Panc1 (cell line): Measurements from ENCODE around the gene LDLRAD4. TPM values are rescaled to one million over a fixed set of nuclear protein-coding genes. Genes with fewer than 3 reads are reported as not detected.

ENCODE experiments used
- ATAC-seq: fragments of 200-7000 bp; cut with Tn5 transposase; 2 replicates; pipeline ENCODE4 v1.9.1; 2020; ENCODE audit warnings: mild to moderate bottlenecking, moderate library complexity
- BruUV-seq: library from RNA; stranded (reverse); fragments of 400-500 nt; replicated peaks from 2 replicates; lab custom pipeline; 2021; lab: Mats Ljungman, UMichigan
- CTCF ChIA-PET: fragments of 300-600 bp; sonication (Branson Sonifier 250); formaldehyde crosslinking; loops from one replicate; lab custom pipeline; 2022; ENCODE audit warnings: antibody characterized with exemption; lab: Charles Lee
- POLR2A ChIA-PET: fragments of 300-600 bp; sonication (Branson Sonifier 250); formaldehyde crosslinking; loops from one replicate; lab custom pipeline; 2022; ENCODE audit warnings: antibody characterized with exemption; lab: Charles Lee
- DNase-seq: peaks from one replicate; pipeline ENCODE4 v3.0.0-alpha.2; 2010; ENCODE audit warnings: low read depth, low spot score
- H3K27ac ChIP-seq: 2 replicates; pipeline ENCODE4 v1.5.1; 2011; ENCODE audit warnings: mild to moderate bottlenecking, low read length, inconsistent platforms
- H3K27me3 ChIP-seq: fragments of 200-500 bp; sonication (Bioruptor generic); 2 replicates; pipeline ENCODE4 v1.6.0; 2014; ENCODE audit warnings: low read length, inconsistent platforms; ENCODE audit not compliant: control insufficient read depth, insufficient read depth
- H3K36me3 ChIP-seq: fragments of 200-500 bp; sonication (Bioruptor generic); 2 replicates; pipeline ENCODE4 v1.5.1; 2014; ENCODE audit warnings: inconsistent platforms, mild to moderate bottlenecking, low read length, moderate library complexity; ENCODE audit not compliant: control insufficient read depth, insufficient read depth
- H3K4me1 ChIP-seq: 2 replicates; pipeline ENCODE4 v1.5.1; 2011; ENCODE audit warnings: inconsistent platforms, mild to moderate bottlenecking, low read length, moderate library complexity; ENCODE audit not compliant: control insufficient read depth, insufficient read depth
- H3K4me3 ChIP-seq, 2 experiments: 2 replicates each; pipeline ENCODE4 v1.5.1; 2011 to 2012; ENCODE audit warnings: low read depth in 2 of 2, low read length in 2 of 2, mild to moderate bottlenecking in 2 of 2, inconsistent platforms in 1 of 2, moderate library complexity in 1 of 2
- H3K9me3 ChIP-seq: fragments of 200-500 bp; sonication (Bioruptor generic); 2 replicates; pipeline ENCODE4 v1.5.1; 2014; ENCODE audit warnings: low read depth, mild to moderate bottlenecking, inconsistent platforms, low read length, moderate library complexity; ENCODE audit not compliant: control insufficient read depth, insufficient read depth
- POLR2AphosphoS5 ChIP-seq: IDR thresholded peaks from 2 replicates; pipeline ENCODE4 v1.6.1; 2012; ENCODE audit warnings: mild to moderate bottlenecking, low read depth, low read length, moderate library complexity
- SIN3A ChIP-seq: IDR thresholded peaks from 2 replicates; pipeline ENCODE4 v1.6.1; 2012; ENCODE audit warnings: low read depth, mild to moderate bottlenecking, low read length, moderate library complexity, borderline replicate concordance; ENCODE audit not compliant: insufficient read depth
- TCF7L2 ChIP-seq: IDR thresholded peaks from 2 replicates; pipeline ENCODE4 v1.6.1; 2011; ENCODE audit warnings: mild to moderate bottlenecking, low read depth, low read length, inconsistent platforms
- in situ Hi-C: cut with HindIII; loops from 2 replicates; pipeline ENCODE4 v1.10.0; 2016; ENCODE audit warnings: low sequenced_read_pairs, low pct_unique_long_range_greater_than_20kb
- intact Hi-C: fragments of 100-400 bp; cut with micrococcal nuclease; formaldehyde crosslinking; loops from one replicate; pipeline ENCODE4 v1.10.0; 2022; ENCODE audit not compliant: unreplicated experiment
- total RNA-seq: library from RNA; stranded (reverse); gene quantifications from one replicate; pipeline ENCODE4 v1.2.1, GENCODE V29; 2021; ENCODE audit not compliant: unreplicated experiment
- TF ChIP-seq, protein P1 (sequence below), 2 experiments: IDR thresholded peaks; 2 replicates each; pipeline ENCODE4 v1.6.1; 2011 to 2012; ENCODE audit warnings: low read depth in 2 of 2, control low read depth in 1 of 2, low read length in 1 of 2, mild to moderate bottlenecking in 1 of 2, moderate library complexity in 1 of 2; ENCODE audit not compliant: insufficient read depth in 1 of 2
- TF ChIP-seq, protein P2 (sequence below): fragments of 450-650 bp; IDR thresholded peaks from 2 replicates; pipeline ENCODE4 v1.5.1; 2017; ENCODE audit warnings: mild to moderate bottlenecking

Gene LDLRAD4
- total RNA-seq, 1 experiment from 2014 or later, result 0.28 TPM

DNA sequence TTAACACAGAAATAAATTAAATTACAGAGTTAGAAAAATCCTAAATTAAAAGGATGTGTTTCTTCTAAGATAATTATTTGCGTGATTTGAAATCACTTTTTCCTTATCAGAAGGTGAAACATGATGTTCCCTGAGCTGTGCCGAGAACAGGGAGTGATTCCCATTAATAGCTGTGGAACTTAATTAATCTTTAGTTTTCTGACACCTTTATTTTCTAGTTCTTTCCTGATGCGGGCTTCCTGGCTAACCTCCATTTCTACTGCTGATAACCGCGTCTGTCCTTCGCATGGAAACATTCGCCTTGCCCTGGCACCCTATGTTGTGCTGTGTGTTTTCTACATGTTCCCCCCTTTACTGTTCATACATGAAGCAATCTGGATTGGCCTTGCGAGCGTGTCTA is 334.9 kb downstream of the LDLRAD4 start:
- CTCF ChIA-PET, result no interaction called here
- DNase-seq, result no peak
- no peaks in the 10 kb centered on the region for H3K4me1 ChIP-seq
- H3K27ac ChIP-seq, result no peak overlapping the region
- in situ Hi-C loops, result no loop called here
- BruUV-seq, result no TSS peak
- ATAC-seq, result no peak
- peaks cover 22% of the 10 kb centered on the region for H3K27me3 ChIP-seq
- no peaks in the 10 kb centered on the region for H3K36me3 ChIP-seq
- TF ChIP-seq SIN3A (no peak), POLR2AphosphoS5 (no peak), TCF7L2 (no peak)
- TF ChIP-seq, protein P1, sequence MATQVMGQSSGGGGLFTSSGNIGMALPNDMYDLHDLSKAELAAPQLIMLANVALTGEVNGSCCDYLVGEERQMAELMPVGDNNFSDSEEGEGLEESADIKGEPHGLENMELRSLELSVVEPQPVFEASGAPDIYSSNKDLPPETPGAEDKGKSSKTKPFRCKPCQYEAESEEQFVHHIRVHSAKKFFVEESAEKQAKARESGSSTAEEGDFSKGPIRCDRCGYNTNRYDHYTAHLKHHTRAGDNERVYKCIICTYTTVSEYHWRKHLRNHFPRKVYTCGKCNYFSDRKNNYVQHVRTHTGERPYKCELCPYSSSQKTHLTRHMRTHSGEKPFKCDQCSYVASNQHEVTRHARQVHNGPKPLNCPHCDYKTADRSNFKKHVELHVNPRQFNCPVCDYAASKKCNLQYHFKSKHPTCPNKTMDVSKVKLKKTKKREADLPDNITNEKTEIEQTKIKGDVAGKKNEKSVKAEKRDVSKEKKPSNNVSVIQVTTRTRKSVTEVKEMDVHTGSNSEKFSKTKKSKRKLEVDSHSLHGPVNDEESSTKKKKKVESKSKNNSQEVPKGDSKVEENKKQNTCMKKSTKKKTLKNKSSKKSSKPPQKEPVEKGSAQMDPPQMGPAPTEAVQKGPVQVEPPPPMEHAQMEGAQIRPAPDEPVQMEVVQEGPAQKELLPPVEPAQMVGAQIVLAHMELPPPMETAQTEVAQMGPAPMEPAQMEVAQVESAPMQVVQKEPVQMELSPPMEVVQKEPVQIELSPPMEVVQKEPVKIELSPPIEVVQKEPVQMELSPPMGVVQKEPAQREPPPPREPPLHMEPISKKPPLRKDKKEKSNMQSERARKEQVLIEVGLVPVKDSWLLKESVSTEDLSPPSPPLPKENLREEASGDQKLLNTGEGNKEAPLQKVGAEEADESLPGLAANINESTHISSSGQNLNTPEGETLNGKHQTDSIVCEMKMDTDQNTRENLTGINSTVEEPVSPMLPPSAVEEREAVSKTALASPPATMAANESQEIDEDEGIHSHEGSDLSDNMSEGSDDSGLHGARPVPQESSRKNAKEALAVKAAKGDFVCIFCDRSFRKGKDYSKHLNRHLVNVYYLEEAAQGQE (IDR thresholded peaks at IDR 0.05; ENCODE audit: insufficient read depth in 1 of 2, low read depth in 2 of 2, low read length in 1 of 2), result no peak
- TF ChIP-seq, protein P2, sequence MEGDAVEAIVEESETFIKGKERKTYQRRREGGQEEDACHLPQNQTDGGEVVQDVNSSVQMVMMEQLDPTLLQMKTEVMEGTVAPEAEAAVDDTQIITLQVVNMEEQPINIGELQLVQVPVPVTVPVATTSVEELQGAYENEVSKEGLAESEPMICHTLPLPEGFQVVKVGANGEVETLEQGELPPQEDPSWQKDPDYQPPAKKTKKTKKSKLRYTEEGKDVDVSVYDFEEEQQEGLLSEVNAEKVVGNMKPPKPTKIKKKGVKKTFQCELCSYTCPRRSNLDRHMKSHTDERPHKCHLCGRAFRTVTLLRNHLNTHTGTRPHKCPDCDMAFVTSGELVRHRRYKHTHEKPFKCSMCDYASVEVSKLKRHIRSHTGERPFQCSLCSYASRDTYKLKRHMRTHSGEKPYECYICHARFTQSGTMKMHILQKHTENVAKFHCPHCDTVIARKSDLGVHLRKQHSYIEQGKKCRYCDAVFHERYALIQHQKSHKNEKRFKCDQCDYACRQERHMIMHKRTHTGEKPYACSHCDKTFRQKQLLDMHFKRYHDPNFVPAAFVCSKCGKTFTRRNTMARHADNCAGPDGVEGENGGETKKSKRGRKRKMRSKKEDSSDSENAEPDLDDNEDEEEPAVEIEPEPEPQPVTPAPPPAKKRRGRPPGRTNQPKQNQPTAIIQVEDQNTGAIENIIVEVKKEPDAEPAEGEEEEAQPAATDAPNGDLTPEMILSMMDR, result no peak
- POLR2A ChIA-PET, result no interaction called here
- no peak overlapping the region for H3K4me3 ChIP-seq
- H3K9me3 ChIP-seq, result no peaks in the 10 kb centered on the region
- intact Hi-C loops, result loop anchor here (10.0 kb wide), 1 partner anchor 241 kb away; no protein-coding TSS in a partner anchor

DNA sequence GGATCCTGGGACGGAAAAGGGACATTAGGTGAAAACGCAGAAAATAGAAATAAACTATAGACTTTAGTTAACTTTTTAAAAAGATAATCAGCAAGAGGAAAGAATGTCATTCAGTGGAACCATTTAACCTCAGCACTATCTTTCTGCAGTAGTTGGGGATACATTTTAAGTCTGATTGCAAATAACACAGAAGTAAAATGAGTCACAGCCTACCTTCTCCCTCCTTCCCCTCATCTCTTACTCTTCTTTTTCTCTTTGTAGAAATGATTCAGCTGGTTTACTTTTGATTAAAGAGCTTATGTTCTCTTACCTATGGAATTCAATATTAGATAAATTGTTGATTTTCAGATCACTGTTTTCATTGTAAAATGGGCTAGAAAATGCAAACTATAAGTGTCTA is 336.6 kb downstream of the LDLRAD4 start:
- POLR2A ChIA-PET, result no interaction called here
- H3K27me3 ChIP-seq, result peaks cover 18% of the 10 kb centered on the region

More for the DNA sequence above, 336.6 kb downstream of the LDLRAD4 start:
- TF ChIP-seq, protein P2, result no peak
- TF ChIP-seq POLR2AphosphoS5 (no peak), SIN3A (no peak), TCF7L2 (no peak)
- TF ChIP-seq, protein P1 (IDR thresholded peaks at IDR 0.05; ENCODE audit: insufficient read depth in 1 of 2, low read depth in 2 of 2, low read length in 1 of 2), result no peak
- Histone ChIP-seq H3K36me3 (no peaks in the 10 kb centered on the region), H3K4me3 (no peak overlapping the region), H3K9me3 (no peaks in the 10 kb centered on the region), H3K27ac (no peak overlapping the region), H3K4me1 (no peaks in the 10 kb centered on the region)
- BruUV-seq, result no TSS peak
- no peak for DNase-seq
- intact Hi-C loops, result loop anchor here (5.0 to 10.0 kb wide), 2 partner anchors 77 to 240 kb away; no protein-coding TSS in a partner anchor
- CTCF ChIA-PET, result no interaction called here
- in situ Hi-C loops, result no loop called here
- no peak for ATAC-seq
